ENCODE measurements around the gene MMEL1. TPM values are rescaled to one million over a fixed set of nuclear protein-coding genes. Genes with fewer than 3 reads are reported as not detected.

MMEL1 gene, protein sequence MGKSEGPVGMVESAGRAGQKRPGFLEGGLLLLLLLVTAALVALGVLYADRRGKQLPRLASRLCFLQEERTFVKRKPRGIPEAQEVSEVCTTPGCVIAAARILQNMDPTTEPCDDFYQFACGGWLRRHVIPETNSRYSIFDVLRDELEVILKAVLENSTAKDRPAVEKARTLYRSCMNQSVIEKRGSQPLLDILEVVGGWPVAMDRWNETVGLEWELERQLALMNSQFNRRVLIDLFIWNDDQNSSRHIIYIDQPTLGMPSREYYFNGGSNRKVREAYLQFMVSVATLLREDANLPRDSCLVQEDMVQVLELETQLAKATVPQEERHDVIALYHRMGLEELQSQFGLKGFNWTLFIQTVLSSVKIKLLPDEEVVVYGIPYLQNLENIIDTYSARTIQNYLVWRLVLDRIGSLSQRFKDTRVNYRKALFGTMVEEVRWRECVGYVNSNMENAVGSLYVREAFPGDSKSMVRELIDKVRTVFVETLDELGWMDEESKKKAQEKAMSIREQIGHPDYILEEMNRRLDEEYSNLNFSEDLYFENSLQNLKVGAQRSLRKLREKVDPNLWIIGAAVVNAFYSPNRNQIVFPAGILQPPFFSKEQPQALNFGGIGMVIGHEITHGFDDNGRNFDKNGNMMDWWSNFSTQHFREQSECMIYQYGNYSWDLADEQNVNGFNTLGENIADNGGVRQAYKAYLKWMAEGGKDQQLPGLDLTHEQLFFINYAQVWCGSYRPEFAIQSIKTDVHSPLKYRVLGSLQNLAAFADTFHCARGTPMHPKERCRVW
- 0.26 TPM in 1 of 5 replicates, not detected in the others for total RNA-seq (2022; extraction: Qiagen RNA extraction)

DNA sequence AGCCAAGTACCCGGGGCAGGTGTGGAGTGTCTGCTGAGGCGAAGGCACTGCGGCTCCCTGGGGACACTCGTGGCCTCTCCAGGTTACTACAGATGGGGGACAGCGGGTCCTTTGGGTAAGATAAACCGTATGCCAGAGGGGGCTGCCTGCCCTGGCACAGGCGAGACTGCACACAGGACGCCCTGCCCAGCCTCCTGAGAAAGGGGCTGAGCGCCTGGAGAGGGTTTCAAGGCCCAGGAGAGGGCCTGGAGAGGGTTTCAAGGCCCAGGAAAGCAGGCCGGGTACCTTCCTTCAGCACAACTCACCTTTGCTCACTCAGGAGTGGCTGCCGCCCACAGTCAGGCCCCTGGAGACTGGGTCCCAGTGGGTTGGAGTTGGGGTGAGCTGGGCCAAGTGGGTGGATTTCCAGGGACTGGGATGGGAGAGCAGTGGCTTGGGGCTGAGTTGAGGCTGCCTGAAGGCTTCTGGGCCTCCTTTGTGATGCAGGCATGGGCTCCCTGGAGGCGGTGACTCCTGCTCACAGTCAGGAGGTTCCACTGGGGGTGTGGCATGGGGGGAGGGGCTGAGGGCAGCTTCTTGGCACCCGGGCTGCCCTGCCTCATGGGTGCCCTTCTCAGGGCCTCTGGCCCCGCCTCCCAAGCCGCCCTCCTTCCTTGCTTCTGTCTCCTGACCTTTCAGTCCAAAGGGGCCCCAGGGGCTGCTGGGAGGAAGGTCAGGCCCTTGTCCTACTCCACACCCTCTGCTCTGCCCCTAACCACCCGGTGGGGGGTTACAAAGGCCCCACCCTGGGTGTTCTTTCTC is at the start of gene MMEL1:
TSS of gene MMEL1 (minus strand) at position 456 of the 801 bp plus-strand sequence. CDS start 3,532 bp downstream, outside the sequence.

DNA sequence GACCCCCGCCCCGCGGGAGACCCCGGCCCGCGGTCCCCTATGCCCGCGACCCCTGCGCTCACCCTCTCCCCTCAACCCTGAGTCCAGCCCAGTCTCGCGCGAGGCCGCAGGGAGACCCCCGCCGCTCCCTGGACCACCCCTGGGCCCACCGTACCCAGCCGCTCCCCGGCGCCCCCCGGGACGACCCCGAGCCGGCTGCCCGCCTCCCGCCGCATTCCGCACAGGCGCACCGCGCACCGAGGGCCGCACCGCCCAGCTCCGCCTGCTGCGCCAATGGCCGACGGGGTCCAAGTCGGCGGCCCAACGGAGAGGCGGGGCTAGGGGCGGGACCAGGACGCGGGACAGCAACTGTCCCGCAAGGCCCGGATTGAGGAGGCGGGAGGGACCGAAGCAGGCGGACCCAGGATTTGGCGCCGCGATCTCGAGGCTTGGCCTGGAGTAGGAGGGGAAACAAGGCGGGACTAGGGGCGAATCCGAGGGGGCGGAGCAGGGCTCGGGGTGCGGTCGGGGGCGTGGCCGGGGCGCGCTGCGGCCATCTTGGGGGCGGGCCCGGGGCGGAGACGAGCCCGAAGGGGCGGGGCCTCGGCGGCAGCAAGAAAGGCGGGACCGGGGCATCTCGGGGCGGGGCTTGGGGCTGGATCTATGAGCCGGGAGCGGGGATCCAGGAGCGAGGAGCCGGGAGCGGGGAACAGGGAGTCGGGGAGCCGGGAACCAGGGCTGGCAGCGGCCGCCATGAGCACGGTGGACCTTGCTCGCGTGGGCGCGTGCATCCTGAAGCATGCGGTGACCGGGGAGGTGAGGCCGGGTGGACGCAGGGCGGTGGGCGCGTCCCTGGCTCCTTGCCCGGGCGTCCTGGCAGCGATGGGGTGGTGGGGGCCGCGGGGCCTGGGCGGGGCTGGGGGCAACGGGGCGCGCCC is 46.4 kb downstream of the MMEL1 start, which contains the start of gene PRXL2B:
TSS of gene PRXL2B (plus strand) at position 624 of the 917 bp plus-strand sequence. CDS start at position 733, 109 bp downstream.

DNA sequence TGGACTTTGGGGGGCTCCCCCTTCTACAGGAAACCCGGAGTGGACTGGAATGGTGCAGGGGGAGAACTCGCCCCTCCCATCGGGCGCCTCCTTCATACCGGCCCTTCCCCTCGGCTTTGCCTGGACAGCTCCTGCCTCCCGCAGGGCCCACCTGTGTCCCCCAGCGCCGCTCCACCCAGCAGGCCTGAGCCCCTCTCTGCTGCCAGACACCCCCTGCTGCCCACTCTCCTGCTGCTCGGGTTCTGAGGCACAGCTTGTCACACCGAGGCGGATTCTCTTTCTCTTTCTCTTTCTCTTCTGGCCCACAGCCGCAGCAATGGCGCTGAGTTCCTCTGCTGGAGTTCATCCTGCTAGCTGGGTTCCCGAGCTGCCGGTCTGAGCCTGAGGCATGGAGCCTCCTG is 76.5 kb downstream of the MMEL1 start, which contains the start of gene TNFRSF14:
TSS of gene TNFRSF14 (plus strand) at position 95 of the 401 bp plus-strand sequence. CDS start at position 389, 294 bp downstream.

Other genes starting within 250 kb of the MMEL1 start
- gene MORN1, start 241.5 kb downstream of the MMEL1 start, total RNA-seq (2022; extraction: Qiagen RNA extraction): 4.6 to 6.2 TPM (median 5.3 TPM) in 5 replicates
- 86.9 to 124 TPM (median 118 TPM) in 5 replicates for gene RER1, start 241.2 kb downstream of the MMEL1 start, total RNA-seq (2022; extraction: Qiagen RNA extraction)
- 19.7 to 25.8 TPM (median 24.5 TPM) in 5 replicates for gene PEX10, start 220.5 kb downstream of the MMEL1 start, total RNA-seq (2022; extraction: Qiagen RNA extraction)
- 0.17 to 0.40 TPM (median 0.31 TPM) in 5 replicates for gene PLCH2, start 156.7 kb downstream of the MMEL1 start, total RNA-seq (2022; extraction: Qiagen RNA extraction)
- 8.0 to 11.6 TPM (median 10.6 TPM) in 5 replicates for gene PANK4, start 106.4 kb downstream of the MMEL1 start, total RNA-seq (2022; extraction: Qiagen RNA extraction)
- gene HES5, start 102.8 kb downstream of the MMEL1 start, total RNA-seq (2022; extraction: Qiagen RNA extraction): not detected in 5 replicates
- 0.08 to 0.24 TPM (median 0.15 TPM) in 5 replicates for gene TNFRSF14, start 76.6 kb downstream of the MMEL1 start, total RNA-seq (2022; extraction: Qiagen RNA extraction)
- 19.9 to 25.1 TPM (median 21.7 TPM) in 5 replicates for gene PRXL2B, start 46.2 kb downstream of the MMEL1 start, total RNA-seq (2022; extraction: Qiagen RNA extraction)
- gene TTC34, start 168.7 kb upstream of the MMEL1 start, total RNA-seq (2022; extraction: Qiagen RNA extraction): 0.02 to 0.05 TPM (median 0.03 TPM) in 5 replicates

All from A549 treated with AZD2906 at 1 μM for 4 hours (cell line).